GM18907 (cell line): Measurements from ENCODE around the gene CDK12.
"Not testable (repeated sequence)": the region's sequence is repeated elsewhere in the genome, so short reads cannot be mapped to it uniquely, and the experiment has no call there.

Experiments used
- ATAC-seq: cut with Tn5 transposase; IDR thresholded peaks from one replicate; pipeline ENCODE4 v1.9.1; 2021; ENCODE audit warnings: mild to moderate bottlenecking, moderate library complexity; ENCODE audit not compliant: unreplicated experiment

Gene CDK12

DNA sequence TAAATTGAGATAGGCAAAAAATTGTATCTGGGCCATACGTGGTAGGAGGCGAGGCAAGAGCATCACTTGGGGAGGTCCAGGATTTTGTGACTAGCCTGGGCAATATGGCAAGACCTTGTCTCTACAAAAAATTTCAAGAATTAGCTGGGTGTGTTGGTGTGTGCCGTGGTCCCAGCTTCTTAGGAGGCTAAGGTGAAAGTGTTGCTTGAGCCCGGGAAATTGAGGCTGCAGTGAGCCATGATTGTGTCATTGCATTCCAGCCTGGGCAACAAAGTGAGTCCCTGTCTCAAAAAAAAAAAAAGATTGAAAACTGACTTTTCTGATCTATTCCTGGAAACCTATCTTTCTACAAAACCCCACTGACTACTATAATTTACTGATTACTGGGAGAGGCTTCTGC is 26.7 kb downstream of the CDK12 start:
- ATAC-seq, result no peak

DNA sequence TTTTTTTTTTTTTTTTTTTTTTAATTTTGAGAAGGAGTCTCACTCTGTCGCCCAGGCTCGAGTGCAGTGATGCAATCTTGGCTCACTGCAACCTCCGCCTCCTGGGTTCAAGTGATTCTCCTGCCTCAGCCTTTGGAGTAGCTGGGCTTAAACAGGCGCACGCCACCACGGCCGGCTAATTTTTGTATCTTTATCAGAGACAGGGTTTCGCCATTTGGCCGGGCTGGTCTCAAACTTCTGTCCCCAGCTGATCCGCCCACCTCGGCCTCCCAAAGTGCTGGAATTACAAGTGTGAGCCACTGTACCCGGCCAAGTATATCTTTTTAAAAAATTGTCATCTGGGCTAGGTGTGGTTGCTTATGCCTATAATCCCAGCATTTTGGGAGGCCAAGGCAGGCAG is 35.6 kb downstream of the CDK12 start:
- ATAC-seq, result not testable (repeated sequence)

DNA sequence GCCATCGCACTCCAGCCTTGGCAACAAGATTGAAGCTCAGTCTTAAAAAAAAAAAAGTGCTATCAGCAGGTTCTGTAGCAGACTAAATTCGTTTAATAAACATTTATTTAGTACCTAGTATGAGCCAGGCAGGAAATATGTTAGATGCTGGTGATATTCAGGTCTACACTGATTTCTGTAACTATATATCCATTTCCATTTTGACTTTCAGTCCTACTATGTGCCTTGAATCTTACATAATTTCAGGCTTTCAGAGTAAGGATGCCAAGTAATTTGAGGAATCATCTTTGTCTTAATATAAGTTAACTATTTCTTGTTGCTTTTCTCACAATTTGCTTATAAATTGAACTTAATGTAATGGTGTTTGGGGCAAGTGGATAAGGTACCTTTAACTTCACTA is 46.2 kb downstream of the CDK12 start:
- no peak for ATAC-seq

DNA sequence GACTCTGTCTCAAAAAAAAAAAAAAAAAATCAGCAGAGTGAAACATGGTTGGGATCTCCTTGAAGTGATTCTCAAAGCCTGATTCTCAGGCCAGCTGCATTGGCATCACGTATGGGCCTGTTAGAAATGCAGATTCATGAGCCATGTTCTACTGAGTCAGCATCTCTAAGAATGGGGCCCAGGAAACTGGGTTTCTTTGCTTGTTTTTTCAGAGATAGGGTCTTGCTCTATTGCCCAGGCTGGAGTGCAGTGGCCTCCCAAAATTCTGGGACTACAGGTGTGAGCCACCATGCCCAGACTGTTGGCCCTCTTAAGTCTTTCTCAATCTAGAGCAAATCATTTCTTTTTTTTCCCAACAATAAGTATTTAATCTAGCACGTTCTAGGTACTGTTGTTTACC is 47.7 kb downstream of the CDK12 start:
- no peak for ATAC-seq

DNA sequence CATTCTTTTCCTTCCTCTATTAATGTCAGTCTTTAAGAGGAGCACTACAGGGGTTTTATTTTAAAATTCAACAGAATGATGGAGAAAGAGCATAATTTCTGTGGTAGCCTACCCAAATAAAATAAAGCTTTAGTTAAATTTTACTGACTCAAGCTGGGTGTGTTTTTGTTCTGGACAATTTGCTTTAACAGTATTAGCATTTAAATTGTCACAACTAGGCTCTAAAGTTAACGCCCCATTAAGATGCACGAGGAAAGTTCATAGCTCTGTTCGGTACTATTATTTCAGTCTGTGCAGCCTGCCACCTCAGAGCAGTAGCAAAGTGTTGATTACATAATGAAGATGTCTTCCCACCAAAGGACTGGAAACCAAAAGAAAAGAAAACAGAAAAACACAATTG is 52.0 kb downstream of the CDK12 start:
- no peak for ATAC-seq

DNA sequence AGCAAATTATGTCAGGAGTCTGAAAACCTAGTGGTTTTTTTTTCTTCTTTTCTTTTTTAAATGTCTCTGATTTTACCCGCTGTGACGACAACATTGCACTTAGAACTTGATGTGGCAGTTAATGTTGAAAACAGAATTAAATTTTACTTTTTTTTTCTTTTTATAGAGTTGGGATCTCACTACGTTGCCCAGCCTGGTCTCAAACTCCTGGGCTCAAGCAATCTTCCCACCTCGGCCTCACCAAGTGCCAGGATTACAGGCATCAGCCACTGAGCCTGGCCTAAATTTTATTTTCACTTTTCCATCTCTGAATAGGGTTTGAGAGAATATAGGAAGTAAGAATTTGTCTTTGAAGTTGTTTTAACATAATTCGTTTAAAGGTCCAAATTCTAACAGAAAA is 52.6 kb downstream of the CDK12 start:
- no peak for ATAC-seq

DNA sequence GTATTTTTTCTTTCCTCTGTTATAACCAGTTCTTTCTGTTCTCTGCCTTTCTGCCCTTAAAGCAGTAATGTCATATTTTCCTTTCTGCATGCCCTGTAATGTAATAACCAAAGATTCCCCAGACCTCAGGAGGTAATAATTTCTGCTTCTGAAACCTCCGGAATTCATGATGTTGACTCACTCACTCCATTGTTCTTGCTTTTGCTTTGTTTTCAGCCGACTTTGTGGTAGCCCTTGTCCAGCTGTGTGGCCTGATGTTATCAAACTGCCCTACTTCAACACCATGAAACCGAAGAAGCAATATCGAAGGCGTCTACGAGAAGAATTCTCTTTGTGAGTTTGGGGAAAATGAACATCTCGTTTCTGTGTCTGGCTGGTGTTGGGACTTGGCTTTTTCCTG is 55.9 kb downstream of the CDK12 start:
- ATAC-seq, result no peak

DNA sequence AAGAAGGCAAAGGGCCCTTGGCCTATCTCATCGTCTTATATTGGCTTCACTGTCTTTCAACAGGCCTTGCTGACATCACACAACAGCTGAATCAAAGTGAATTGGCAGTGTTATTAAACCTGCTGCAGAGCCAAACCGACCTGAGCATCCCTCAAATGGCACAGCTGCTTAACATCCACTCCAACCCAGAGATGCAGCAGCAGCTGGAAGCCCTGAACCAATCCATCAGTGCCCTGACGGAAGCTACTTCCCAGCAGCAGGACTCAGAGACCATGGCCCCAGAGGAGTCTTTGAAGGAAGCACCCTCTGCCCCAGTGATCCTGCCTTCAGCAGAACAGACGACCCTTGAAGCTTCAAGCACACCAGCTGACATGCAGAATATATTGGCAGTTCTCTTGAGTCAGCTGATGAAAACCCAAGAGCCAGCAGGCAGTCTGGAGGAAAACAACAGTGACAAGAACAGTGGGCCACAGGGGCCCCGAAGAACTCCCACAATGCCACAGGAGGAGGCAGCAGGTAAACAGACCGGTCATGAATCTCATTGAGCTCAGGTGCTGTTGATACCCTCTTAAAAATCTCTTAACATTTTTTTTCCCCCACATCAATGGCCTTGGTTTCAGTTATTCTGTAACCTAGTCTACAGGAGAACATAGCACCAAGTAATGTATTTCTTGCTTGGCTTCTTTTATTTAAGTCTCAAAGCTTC is 64.7 kb downstream of the CDK12 start:
- no peak for ATAC-seq

DNA sequence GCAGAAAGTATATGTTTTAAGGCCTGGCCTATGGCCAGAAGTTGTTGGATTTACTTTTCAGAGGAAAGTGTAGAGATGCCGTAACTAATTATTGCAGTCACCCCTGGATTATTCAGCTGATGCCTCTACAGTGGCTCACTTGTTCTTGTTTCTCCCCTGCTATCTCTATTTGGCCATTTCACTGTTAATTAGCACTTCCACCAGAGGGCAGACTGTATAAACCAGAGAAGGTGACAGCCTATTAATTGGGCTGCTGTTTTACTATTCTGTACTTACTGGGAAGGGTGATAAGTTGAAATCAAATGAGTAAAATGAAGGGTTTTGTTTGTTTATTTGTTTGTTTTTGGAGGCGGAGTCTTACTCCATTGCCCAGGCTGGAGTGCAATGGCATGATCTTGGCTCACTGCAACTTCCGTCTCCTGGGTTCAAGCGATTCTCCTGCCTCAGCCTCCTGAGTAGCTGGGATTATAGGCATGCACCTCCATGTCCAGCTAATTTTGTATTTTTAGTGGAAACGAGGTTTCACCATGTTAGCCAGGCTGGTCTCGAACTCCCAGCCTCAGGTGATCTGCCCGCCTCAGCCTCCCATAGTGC is 66.0 kb downstream of the CDK12 start:
- no peak for ATAC-seq

DNA sequence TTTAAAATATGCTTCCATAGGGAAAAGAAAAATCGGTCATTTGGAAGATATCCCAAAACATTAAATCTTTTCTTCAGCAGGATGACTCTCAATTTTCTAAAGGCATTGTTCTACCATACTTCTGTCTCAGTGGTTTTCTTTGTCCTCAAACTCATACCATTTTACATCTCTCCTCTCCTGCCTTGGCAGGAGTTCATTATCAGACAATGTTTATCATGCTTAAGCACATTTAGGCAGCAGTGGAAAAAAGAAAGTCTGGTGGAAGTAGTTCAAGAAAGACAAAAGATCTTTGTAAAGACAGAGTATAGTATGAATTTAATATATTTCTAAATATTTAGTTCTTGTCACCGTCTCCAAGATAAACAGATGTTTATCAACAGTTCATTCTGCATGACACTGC is 68.2 kb downstream of the CDK12 start:
- ATAC-seq, result no peak

DNA sequence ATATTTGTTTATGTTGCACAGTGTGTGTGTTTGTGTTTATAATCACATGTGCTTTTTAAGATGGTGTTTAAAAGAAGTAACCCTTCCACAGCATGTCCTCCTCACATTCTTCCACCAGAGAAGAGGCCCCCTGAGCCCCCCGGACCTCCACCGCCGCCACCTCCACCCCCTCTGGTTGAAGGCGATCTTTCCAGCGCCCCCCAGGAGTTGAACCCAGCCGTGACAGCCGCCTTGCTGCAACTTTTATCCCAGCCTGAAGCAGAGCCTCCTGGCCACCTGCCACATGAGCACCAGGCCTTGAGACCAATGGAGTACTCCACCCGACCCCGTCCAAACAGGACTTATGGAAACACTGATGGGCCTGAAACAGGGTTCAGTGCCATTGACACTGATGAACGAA is 69.2 kb downstream of the CDK12 start:
- ATAC-seq, result no peak

DNA sequence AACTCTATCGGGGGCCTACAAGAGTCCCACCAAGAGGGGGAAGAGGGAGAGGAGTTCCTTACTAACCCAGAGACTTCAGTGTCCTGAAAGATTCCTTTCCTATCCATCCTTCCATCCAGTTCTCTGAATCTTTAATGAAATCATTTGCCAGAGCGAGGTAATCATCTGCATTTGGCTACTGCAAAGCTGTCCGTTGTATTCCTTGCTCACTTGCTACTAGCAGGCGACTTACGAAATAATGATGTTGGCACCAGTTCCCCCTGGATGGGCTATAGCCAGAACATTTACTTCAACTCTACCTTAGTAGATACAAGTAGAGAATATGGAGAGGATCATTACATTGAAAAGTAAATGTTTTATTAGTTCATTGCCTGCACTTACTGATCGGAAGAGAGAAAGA is 70.0 kb downstream of the CDK12 start:
- no peak for ATAC-seq

DNA sequence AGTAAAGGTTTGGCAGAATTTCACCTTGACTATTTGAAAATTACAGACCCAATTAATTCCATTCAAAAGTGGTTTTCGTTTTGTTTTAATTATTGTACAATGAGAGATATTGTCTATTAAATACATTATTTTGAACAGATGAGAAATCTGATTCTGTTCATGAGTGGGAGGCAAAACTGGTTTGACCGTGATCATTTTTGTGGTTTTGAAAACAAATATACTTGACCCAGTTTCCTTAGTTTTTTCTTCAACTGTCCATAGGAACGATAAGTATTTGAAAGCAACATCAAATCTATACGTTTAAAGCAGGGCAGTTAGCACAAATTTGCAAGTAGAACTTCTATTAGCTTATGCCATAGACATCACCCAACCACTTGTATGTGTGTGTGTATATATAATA is 72.6 kb downstream of the CDK12 start:
- no peak for ATAC-seq

DNA sequence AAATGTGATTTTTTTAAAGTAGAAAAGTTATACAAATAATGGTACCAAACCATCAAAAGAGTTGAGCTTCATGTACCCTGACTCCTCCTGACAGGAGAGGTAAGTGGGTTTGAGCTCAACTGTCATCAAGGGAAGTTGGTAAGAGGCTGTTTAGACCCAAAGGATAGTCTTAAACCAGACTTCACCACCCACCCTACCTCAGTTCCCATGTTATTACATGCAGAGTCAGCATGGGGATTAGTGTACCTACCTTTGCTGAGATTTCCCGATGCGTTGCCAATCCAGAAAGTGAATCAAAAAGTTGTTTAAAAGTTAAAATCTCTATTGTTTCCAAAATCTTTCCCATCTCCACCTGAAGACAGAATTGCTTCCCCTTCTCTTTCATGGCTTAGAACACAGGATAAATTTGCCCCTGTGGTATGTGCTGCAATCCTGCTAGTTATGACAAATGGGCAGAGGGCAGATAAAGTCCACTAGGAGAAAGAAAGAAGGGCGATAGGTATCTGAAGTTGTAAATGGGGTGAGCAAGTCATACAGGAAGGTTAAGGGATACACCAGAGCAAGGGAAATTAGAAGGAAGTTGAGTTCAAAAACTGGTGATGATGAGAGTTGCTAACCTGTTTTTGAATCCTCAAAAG is 73.6 kb downstream of the CDK12 start:
- ATAC-seq, result no peak

DNA sequence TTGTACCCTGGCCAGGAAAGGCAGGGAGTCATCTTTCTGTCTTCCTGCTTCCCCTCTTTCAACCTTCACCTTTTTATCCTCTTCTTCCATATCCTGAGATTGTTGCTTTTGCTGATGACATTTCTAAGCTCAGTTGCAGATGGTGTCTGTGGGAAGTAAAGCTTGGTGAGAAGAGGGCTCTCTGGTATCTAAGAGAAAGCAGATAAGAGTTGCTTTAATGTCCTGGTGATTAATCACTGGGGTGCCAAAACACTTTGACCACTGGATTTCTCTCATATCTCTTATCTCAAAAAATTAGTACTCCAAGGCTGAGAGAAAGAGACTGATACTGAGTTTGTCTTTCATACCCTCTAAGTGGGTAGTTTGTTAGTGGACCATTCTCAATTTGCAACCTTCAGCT is 75.2 kb downstream of the CDK12 start:
- ATAC-seq, result no peak

DNA sequence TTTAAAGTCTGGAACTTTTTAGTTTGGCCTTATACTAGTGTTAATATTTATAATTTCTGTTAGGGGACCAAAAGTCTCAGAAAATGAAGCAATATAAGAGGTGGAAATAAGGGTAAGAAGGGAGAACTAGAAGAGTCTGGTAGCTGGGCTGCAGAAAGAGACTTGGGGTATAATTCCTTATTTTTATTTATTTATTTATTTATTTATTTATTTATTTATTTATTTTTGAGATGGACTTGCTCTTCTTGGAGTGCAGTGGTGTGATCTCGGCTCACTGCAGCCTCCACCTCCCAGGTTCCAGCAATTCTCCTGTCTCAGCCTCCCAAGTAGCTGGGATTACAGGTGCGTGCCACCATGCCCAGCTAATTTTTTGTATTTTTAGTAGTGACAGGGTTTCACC is 76.1 kb downstream of the CDK12 start:
- ATAC-seq, result not testable (repeated sequence)

DNA sequence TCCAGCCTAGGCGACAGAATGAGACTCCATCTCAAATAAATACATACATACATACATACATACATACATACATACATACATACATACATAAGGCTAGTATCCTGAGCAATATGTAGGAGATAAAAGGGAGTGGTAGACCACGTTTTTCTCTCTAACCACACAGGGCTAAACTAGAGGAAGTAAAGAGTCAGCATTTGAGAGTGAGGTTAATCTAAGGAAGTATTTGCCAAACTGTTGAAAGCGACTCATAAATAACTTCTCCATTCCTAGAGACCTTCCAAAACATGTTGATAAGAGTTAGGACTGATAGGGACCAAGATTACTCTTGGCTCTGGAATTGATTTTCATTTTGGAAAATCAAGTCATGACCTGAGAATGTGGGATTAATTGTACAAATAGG is 77.6 kb downstream of the CDK12 start:
- no peak for ATAC-seq

DNA sequence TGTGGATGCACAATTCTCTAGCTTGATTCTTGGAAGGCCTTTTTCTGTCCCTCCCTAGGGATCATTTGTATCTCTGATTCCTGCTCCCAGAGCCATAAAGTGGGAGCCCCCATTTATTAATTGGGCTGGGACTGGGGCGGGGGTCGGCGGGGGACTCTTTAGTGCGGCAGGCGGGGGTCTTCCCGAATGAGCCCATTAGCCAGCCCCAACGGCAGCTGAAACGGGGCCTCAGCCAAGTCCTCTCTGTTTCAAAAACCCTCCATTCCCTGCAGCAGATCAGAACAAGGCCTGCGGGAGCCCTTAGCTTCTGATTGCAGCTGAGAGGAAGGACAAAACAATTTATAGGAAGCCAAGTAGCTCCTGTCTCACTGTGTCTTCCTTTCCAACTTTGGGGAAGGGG is 79.3 kb downstream of the CDK12 start:
- no peak for ATAC-seq

DNA sequence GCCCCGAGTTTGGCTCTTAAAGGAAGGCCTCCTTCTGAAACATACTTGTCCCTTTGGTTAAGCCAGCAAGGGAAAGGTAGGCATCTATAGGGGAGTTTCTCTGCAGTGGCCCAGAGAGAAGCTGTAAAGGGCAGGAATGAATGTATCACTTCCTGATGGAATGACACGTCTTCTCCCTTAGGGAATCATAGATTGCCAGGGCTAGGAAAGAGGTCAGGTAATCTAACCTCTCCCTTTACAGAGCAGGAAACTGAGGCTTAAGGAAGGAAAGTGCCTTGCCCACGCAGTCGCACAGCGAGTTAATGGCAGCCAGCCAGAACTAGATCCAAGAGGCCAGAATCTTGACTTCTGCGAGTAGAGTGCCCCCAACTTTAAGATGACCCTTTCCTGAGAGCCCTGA is 80.4 kb downstream of the CDK12 start:
- no peak for ATAC-seq

DNA sequence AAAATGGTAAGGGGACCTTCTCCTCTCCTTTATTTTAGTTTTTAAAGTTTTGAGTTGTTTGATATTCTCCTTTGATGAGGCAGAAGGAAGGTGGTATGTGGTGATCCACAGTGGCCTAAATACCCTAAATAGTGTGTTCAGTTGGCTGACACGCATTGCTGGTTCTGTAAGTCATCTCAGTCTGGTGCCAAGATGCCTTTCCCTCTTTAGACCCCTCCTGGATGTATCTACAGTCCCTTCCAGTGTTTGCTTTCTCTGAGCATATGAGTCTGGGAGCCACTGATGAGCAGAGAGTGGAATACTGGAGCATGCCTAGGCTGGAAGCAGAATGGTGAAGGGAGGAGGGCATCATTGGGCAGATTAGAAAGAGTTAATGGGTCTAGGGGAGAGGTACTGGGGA is 81.9 kb downstream of the CDK12 start:
- ATAC-seq, result no peak

DNA sequence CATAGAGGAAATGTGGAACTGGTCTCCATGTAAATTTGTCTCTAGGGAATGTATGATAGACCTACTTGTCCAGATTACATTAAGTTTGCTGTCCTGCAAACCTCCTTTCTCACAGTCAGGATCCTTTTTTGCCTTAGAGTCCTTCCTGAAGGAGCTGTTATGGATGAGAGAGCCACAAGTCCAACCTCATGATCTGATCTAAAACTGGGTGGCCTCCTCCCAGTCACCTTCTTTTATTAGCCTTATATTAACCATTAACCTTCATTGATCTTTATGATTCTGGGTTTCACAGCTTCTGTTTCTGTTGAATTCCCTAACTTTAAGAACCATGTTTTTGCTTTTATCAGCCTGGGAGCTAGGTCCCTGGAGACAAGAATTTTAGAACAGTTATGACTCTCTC is 82.4 kb downstream of the CDK12 start:
- no peak for ATAC-seq

DNA sequence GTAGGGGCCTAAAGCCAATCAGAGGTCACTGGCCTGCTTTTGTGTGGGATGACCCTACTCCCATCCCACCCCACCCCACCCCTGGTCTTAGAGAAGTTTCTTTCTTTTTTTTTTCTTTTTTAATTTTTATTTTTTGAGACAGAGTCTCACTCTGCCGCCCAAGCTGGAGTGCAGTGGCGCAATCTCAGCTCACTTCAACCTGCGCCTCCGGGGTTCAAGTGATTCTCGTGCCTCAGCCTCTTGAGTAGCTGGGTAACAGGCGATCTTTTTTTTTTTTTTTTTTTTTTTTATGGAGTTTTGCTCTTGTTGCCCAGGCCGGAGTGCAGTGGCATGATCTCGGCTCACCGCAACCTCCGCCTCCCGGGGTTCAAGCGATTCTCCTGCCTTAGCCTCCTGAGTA is 83.1 kb downstream of the CDK12 start:
- ATAC-seq, result not testable (repeated sequence)
